ENCODE measurements around the gene B9D2. TPM values are rescaled to one million over a fixed set of nuclear protein-coding genes. Genes with fewer than 3 reads are reported as not detected.
"Not testable (repeated sequence)": the region's sequence is repeated elsewhere in the genome, so short reads cannot be mapped to it uniquely, and the experiment has no call there.

Gene B9D2, protein sequence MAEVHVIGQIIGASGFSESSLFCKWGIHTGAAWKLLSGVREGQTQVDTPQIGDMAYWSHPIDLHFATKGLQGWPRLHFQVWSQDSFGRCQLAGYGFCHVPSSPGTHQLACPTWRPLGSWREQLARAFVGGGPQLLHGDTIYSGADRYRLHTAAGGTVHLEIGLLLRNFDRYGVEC
- total RNA-seq = 1 to 10 TPM; 6.7 to 9.5 TPM

DNA sequence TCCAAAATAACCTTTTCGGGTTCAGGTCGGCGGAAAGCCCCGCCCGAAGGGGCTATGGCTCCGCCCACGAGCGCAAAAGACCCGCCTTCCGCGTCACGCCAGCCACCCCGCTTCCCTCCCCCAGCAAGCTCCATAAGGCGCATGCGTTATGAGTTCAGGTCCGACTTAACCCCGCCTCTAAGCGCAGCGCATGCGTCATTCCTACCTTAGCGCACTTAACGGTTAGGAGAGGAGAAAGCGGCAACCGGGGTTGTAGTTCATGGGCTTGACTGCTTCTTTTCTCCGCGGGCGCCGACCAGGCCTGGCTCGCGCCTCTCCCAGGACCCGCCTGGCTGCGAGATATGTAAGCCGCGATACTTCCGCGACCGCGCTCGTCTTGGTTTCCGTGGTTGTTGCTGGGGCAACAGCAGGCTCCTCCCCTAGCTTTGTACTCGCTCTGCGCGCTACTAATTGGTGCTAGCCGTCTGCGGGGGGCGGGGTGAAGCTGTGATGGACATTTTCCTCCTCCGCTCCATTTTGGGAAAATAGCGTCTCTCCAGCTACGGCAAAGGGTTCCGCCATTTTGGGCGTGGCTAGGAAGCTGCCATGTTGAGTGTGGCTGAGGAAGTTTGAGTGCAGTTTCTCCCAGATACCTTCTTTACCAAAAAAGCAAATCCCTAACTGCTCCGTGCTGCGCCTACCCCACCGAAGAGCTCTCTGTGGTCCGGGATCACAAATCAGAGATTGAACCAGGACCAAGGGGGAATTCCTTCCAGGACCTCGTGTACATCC, at the start of gene B9D2:
B9D2 (minus strand) TSS at position 397 of the 771 bp plus-strand sequence. CDS start 630 bp downstream, outside the sequence.
- peaks cover 6% of the 10 kb centered on the region for H3K36me3 Mint-ChIP-seq (ENCODE audit: low read depth)
- H3K9me3 Mint-ChIP-seq = no peaks in the 10 kb centered on the region
- peak within 1 kb of the TSS; percentile 98 for H3K27ac Mint-ChIP-seq
- peaks cover 5% of the 10 kb centered on the region for H3K4me1 Mint-ChIP-seq
- ATAC-seq (replicated peaks) = peak; percentile 98
- peak within 1 kb of the TSS; percentile 94 for H3K4me3 Mint-ChIP-seq
- no peaks in the 10 kb centered on the region for H3K27me3 Mint-ChIP-seq

DNA sequence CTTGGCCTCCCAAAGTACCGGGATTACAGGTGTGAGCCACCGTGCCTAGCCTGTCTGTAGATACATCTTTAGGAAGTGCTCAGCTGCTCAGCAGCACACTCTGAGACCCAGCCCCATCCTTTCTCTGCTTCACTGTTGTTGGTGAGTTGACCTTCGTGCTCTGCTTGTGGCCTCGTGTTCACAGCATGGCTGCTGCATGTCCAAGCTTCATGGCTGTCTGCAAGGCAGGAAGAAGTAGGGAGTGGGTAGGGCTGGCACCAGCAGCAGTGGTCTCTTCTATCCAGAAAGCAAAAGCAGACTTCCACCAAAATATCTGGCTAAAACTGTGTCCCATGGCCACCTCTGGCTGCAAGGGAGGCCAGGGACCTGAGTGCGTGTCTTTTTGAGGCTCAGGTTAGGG, 49.0 kb upstream of the B9D2 start:
- ATAC-seq (replicated peaks) = no peak
- Mint-ChIP-seq H3K4me1 (peaks cover 8% of the 10 kb centered on the region), H3K36me3 (ENCODE audit: low read depth) (peaks cover 68% of the 10 kb centered on the region), H3K27ac (no peak overlapping the region), H3K27me3 (no peaks in the 10 kb centered on the region), H3K4me3 (no peak overlapping the region), H3K9me3 (no peaks in the 10 kb centered on the region)

DNA sequence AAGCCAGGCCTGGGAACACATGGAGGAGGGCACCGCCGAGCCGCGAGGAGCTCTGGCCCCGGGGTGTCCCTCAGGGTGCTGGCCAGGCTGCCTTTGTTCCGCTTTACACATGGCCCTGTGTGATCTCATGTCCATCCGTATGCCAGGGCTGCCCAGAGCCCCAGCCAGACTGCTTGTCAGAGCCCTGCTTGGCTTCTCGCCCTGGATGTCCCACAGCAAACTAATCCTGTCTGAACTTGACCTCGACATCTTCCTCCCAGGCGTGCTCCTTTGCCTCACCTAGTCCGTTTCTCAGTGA, 48.0 kb upstream of the B9D2 start:
- Mint-ChIP-seq H3K27me3 (no peaks in the 10 kb centered on the region), H3K9me3 (no peaks in the 10 kb centered on the region), H3K27ac (no peak overlapping the region), H3K4me3 (no peak overlapping the region), H3K36me3 (ENCODE audit: low read depth) (peaks cover 58% of the 10 kb centered on the region), H3K4me1 (peaks cover 8% of the 10 kb centered on the region)
- ATAC-seq (replicated peaks) = no peak

DNA sequence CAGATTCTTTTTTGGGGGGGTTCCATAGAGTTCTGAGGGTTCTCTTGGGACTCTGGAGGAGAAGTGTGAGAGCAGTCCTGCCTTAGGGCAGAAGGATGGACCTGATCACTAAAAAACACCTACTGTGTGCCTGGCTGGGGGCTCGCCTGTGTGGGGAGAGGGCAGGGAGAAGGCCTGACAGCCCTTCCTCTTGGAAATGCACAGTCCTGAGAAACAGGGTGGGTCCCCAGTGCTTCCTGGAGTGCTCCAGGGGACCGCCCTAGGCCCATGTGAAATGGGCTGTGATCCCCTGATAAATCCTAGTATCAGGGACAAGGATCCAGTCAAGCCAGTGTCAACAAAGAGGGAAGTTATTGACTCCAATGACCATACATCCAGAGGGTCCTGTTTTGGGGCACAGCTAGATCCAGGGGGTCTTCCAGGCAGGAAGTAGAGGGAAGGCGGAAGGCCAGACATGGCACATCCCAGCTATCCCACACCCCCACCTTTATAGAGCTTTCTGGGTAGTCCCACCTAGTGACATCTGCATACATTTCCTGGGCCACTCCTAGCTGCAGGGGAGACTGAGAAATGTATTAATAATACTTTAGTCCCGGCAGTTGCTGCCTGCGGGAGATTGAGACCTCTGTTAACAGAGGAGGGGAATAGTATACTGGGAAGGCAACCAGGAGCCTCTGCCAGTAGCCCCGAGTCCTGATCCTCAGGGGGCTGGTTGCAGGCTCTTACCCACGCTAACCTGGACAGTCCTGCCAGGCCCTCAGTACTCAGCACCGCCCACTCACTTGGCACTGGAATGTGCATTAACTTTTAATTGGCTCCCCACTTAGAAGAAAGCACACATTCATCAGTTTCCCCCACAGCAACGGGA, 47.4 kb upstream of the B9D2 start:
- H3K27me3 Mint-ChIP-seq = no peaks in the 10 kb centered on the region
- H3K36me3 Mint-ChIP-seq (ENCODE audit: low read depth) = peaks cover 55% of the 10 kb centered on the region
- no peaks in the 10 kb centered on the region for H3K9me3 Mint-ChIP-seq
- H3K27ac Mint-ChIP-seq = no peak overlapping the region
- H3K4me3 Mint-ChIP-seq = no peak overlapping the region
- peaks cover 8% of the 10 kb centered on the region for H3K4me1 Mint-ChIP-seq
- no peak for ATAC-seq (replicated peaks)

DNA sequence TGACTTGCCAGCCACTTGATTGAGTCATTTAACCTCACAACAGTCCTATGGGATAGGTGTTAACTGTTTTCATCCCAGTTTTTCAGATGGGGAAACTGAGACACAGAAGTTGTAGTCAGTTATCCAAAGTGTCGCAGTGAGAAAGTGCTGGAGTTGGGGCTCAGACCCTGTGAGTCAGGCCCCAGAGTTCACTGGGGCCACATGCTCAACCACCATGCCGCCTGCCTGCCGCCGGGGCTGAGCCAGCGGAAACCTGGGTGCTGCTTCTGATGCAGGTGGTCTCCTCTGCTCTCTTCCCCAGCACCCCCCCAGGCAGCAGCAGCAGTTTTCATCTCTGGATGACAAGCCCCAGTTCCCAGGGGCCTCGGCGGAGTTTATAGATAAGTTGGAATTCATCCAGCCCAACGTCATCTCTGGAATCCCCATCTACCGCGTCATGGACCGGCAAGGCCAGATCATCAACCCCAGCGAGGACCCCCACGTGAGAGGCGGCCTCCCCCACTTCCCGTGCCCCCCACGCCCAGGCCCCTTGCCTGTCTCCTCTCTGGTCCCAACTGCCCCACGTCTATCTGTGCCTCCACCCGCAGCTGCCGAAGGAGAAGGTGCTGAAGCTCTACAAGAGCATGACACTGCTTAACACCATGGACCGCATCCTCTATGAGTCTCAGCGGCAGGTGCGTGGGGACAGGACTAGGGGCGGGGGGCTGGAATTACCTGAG, 46.5 kb upstream of the B9D2 start:
- Mint-ChIP-seq H3K9me3 (no peaks in the 10 kb centered on the region), H3K36me3 (ENCODE audit: low read depth) (peaks cover 47% of the 10 kb centered on the region), H3K4me1 (peaks cover 8% of the 10 kb centered on the region), H3K4me3 (no peak overlapping the region), H3K27ac (no peak overlapping the region), H3K27me3 (no peaks in the 10 kb centered on the region)
- no peak for ATAC-seq (replicated peaks)

DNA sequence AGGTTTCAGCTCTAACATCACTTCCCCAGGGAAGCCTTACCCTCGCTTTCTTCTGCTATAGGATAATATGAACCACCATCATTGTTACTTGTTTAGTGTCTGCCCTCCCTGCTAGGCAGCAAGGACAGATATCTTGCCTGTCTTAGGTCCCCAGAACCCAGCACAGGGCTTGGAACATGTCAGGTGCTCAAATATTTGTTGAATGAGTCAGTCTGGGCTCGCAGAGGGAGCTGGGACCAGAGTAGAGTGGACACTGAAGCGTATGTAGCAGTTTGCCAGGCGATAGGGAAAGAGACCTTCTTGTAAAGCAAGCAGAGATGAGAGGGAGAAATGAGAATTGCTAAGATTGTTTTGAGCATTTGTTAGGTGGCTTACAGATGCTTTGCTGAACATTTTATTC, 45.3 kb upstream of the B9D2 start:
- Mint-ChIP-seq H3K27ac (no peak overlapping the region), H3K9me3 (no peaks in the 10 kb centered on the region), H3K36me3 (ENCODE audit: low read depth) (peaks cover 35% of the 10 kb centered on the region), H3K4me3 (no peak overlapping the region), H3K27me3 (no peaks in the 10 kb centered on the region), H3K4me1 (peaks cover 8% of the 10 kb centered on the region)
- ATAC-seq (replicated peaks) = no peak

DNA sequence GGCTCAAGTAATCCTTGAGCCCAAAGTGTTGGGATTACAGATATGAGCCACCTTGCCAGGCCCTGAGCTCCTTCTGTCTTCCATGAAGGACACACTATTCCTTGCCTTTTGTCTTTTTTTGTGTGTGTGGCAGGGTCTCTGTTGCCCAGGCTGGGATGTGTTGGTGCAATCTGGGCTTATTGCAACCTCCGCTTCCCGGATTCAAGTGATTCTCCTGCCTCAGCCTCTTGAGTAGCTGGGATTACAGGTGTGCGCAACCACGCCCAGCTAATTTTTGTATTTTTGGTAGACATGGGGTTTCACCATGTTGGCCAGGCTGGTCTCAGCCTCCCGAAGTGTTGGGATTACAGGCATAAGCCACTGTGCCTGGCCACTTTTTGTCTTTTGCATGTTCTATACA, 44.9 kb upstream of the B9D2 start:
- ATAC-seq (replicated peaks); H3K4me1 Mint-ChIP-seq; H3K4me3 Mint-ChIP-seq; H3K27ac Mint-ChIP-seq; H3K27me3 Mint-ChIP-seq; H3K9me3 Mint-ChIP-seq: not testable (repeated sequence)
- H3K36me3 Mint-ChIP-seq (ENCODE audit: low read depth) = peaks cover 30% of the 10 kb centered on the region

DNA sequence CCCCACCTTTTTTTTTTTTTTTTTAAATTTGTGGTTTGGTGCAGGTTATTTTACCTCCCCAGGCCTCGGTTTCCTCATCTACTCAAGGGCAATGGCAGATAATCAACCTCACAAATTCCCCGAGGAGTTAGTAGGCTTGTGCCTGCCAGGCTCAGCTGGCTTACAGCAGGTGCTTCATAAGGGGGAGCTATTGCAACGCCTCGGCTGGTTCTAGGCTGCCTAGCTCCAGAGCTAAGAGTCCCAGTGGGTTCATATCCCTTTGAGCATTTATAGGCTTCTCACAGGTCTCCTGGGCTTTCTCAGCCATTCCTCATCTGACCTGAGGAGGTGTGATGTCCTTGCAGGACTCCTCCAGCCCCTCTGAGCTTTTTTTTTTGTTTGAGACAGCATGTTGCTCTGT, 44.3 kb upstream of the B9D2 start:
- H3K27me3 Mint-ChIP-seq = no peaks in the 10 kb centered on the region
- H3K4me1 Mint-ChIP-seq = peaks cover 8% of the 10 kb centered on the region
- no peak for ATAC-seq (replicated peaks)
- H3K9me3 Mint-ChIP-seq = no peaks in the 10 kb centered on the region
- peaks cover 25% of the 10 kb centered on the region for H3K36me3 Mint-ChIP-seq (ENCODE audit: low read depth)
- H3K27ac Mint-ChIP-seq = no peak overlapping the region
- no peak overlapping the region for H3K4me3 Mint-ChIP-seq

DNA sequence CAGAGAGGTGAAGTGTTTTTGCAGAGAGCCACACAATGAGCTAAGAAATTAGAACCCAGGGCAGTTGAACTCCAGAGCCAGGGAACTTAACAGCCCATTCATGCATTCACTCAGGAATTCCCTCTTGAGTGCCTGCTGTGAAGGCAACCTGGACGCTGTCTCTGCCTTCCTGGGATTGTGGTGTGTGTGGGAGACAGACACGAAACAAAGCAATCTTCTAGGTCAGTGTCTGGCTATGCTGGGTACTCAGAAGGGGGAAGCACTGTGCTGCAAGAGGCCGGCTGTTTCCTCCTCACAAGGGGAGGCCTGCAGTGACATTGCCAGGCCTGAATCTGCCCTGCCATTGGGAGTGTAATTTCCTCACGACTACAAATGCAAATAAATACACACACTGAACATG, 43.3 kb upstream of the B9D2 start:
- H3K4me3 Mint-ChIP-seq = no peak overlapping the region
- no peaks in the 10 kb centered on the region for H3K27me3 Mint-ChIP-seq
- H3K4me1 Mint-ChIP-seq = peaks cover 8% of the 10 kb centered on the region
- H3K9me3 Mint-ChIP-seq = no peaks in the 10 kb centered on the region
- no peak overlapping the region for H3K27ac Mint-ChIP-seq
- H3K36me3 Mint-ChIP-seq (ENCODE audit: low read depth) = peaks cover 18% of the 10 kb centered on the region
- ATAC-seq (replicated peaks) = no peak

DNA sequence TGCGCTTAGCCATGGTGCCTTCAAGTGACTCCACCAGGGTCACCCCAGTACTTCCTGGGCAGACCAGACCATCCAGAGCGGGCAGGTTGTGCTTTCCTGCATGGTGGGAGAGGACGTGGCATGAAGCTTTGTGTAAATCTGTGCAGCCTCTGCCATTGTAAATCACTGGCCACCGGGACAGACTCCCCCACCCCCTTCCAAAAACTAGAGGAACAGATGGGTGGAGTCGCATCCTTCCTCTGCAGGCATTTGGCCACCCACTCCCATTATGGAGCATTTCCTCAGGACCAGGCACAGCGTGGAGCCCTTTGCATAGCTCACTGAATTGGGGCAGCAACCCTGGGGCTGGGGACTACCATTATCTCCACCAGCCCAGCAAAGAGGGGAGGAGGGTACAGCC, 41.8 kb upstream of the B9D2 start:
- no peaks in the 10 kb centered on the region for H3K27me3 Mint-ChIP-seq
- H3K4me1 Mint-ChIP-seq = peaks cover 8% of the 10 kb centered on the region
- H3K36me3 Mint-ChIP-seq (ENCODE audit: low read depth) = peaks cover 18% of the 10 kb centered on the region

DNA sequence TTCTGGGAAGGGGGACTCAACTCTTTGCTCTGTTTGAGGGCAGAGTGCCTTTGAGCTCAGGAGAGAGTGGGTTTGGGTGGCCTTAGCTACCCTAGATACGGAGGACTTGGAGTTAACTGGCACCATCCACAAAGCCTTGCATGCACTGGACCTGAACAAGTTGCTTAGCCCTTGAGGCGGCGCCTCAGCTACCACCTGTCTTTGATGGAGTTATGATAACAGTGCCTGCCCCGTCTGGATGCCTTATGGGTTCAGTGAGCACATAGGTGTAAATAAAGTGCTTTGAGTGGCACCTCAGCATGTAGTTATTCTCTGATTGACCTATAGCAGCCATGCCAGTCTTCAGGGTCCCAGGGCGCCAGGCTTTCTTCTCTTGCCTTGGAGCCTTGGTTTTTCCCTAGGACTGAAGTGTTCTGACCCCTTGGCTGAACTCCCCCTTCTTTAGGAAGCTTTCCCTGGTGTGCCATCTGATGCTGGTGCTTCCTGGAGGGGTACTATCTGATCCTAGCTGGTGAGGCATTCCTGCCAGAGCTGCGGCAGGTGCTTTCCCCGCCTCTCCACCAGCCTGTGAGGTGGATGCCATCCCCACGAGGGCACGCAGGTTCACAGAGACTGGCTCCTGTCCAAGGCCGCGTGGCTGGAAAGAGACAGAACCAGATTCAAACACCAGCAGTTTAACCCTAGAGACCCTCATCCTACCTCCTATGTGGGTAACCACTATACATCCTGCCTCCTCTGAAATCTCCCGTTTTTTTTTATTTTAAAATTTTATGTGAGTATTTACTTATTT, 39.4 kb upstream of the B9D2 start:
- H3K4me1 Mint-ChIP-seq = peaks cover 7% of the 10 kb centered on the region
- ATAC-seq (replicated peaks) = no peak
- no peak overlapping the region for H3K4me3 Mint-ChIP-seq
- H3K27me3 Mint-ChIP-seq = no peaks in the 10 kb centered on the region
- no peak overlapping the region for H3K27ac Mint-ChIP-seq
- no peaks in the 10 kb centered on the region for H3K9me3 Mint-ChIP-seq
- H3K36me3 Mint-ChIP-seq (ENCODE audit: low read depth) = peaks cover 21% of the 10 kb centered on the region

More for the DNA sequence above, 41.8 kb upstream of the B9D2 start:
- ATAC-seq (replicated peaks) = no peak
- no peak overlapping the region for H3K4me3 Mint-ChIP-seq
- no peak overlapping the region for H3K27ac Mint-ChIP-seq
- H3K9me3 Mint-ChIP-seq = no peaks in the 10 kb centered on the region

DNA sequence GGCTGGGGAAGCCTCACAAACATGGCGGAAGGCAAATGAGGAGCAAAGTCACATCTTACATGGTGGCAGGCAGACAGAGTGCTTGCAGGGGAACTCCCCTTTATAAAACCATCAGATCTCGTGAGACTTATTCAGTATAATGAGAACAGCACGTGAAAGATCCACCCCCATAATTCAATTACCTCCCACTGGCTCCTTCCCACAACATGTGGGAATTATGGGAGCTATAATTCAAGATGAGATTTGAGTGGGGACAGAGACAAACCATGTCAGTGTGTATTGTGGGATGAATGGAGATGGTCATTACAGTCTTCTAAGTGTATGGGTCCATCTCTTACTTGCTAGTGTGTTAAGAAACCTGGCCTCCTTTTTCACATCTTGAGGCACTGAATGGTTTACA, 38.1 kb upstream of the B9D2 start:
- no peaks in the 10 kb centered on the region for H3K27me3 Mint-ChIP-seq
- ATAC-seq (replicated peaks) = no peak
- no peaks in the 10 kb centered on the region for H3K9me3 Mint-ChIP-seq
- H3K4me1 Mint-ChIP-seq = peaks cover 14% of the 10 kb centered on the region
- H3K27ac Mint-ChIP-seq = no peak overlapping the region
- no peak overlapping the region for H3K4me3 Mint-ChIP-seq
- peaks cover 35% of the 10 kb centered on the region for H3K36me3 Mint-ChIP-seq (ENCODE audit: low read depth)

DNA sequence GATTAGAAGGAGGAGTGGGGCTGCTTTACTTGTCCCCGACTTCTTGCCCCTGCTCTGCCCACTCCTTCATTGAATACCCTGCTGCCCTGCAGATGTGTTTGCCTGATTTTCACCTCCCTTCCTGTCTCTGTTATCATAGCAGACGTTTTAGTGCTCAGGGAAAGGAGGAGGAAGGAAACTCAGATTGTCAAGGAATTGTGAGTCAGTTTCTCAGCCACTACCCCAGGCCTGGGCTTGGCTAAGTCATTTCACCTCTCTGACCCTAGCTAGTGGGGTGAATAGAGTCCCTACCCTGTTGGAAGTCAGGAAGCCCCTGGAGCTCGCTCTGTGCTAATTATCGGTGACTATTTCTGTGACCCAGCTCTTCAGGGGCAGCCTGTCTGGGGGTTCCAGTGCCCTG, 37.5 kb upstream of the B9D2 start:
- no peak overlapping the region for H3K4me3 Mint-ChIP-seq
- peaks cover 14% of the 10 kb centered on the region for H3K4me1 Mint-ChIP-seq
- ATAC-seq (replicated peaks) = no peak
- H3K9me3 Mint-ChIP-seq = no peaks in the 10 kb centered on the region
- H3K27me3 Mint-ChIP-seq = no peaks in the 10 kb centered on the region
- peak overlapping the region; percentile 21 for H3K27ac Mint-ChIP-seq
- H3K36me3 Mint-ChIP-seq (ENCODE audit: low read depth) = peaks cover 36% of the 10 kb centered on the region

DNA sequence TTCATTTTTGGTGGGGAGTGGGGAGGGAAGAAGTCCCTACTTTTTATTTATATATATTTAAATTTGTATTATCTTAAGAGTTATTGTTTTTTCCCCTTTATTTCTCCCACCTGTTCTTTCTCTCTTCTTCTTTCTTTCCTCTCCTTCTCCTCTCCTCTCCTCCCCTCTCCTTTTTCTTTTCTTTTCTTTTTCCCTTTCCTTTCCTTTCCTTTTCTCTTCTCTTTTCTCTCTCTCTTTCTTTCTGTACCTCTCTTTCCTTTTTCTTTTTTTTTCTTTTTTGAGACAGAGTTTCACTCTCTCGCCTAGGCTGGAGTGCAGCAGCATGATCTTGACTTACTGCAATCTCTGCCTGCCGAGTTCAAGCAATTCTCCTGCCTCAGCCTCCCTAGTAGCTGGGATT, 35.6 kb upstream of the B9D2 start:
- H3K27me3 Mint-ChIP-seq = no peaks in the 10 kb centered on the region
- no peaks in the 10 kb centered on the region for H3K9me3 Mint-ChIP-seq
- H3K36me3 Mint-ChIP-seq (ENCODE audit: low read depth) = peaks cover 45% of the 10 kb centered on the region
- peaks cover 24% of the 10 kb centered on the region for H3K4me1 Mint-ChIP-seq
- H3K27ac Mint-ChIP-seq = peak overlapping the region; percentile 100
- peak overlapping the region; percentile 100 for H3K4me3 Mint-ChIP-seq
- no peak for ATAC-seq (replicated peaks)
